Fibroblast of lung (primary cell): ENCODE measurements around the gene AQP2. TPM values are rescaled to one million over a fixed set of nuclear protein-coding genes. Genes with fewer than 3 reads are reported as not detected.

ENCODE experiments used
- DNase-seq, 2 donors: peaks; one replicate each; pipeline versions ENCODE4 v3.0.0 to v3.0.0-alpha.2; 2010; ENCODE audit warnings: low read depth in 2 of 2
- H2AFZ ChIP-seq: 2 replicates; pipeline ENCODE4 v1.5.1; 2012; ENCODE audit warnings: low read length, control low read depth, inconsistent platforms
- H3K27ac ChIP-seq: 2 replicates; pipeline ENCODE4 v1.5.1; 2011; ENCODE audit warnings: low read length, control low read depth; ENCODE audit not compliant: insufficient read depth
- H3K27me3 ChIP-seq: 2 replicates; pipeline ENCODE4 v1.5.1; 2011; ENCODE audit warnings: mild to moderate bottlenecking, low read length; ENCODE audit not compliant: control insufficient read depth, insufficient read depth
- H3K36me3 ChIP-seq: 2 replicates; pipeline ENCODE4 v1.5.1; 2011; ENCODE audit warnings: low read length; ENCODE audit not compliant: control insufficient read depth, insufficient read depth
- H3K4me1 ChIP-seq: 2 replicates; pipeline ENCODE4 v1.5.1; 2011; ENCODE audit warnings: low read length; ENCODE audit not compliant: control insufficient read depth, insufficient read depth; ENCODE audit errors: extremely low read depth
- H3K4me2 ChIP-seq: 2 replicates; pipeline ENCODE4 v1.5.1; 2011; ENCODE audit warnings: low read length, control low read depth; ENCODE audit not compliant: insufficient read depth; ENCODE audit errors: extremely low read depth
- H3K4me3 ChIP-seq, 4 experiments: fragments of 200-600 bp in 1 of 4; sonication (generic) in 1 of 4; replicated peaks in 1 of 4; 2 replicates each; pipeline ENCODE4 v1.5.1; 2011 to 2016; ENCODE audit warnings: low read length in 4 of 4, low read depth in 3 of 4, mild to moderate bottlenecking in 3 of 4, control low read depth in 2 of 4, inconsistent platforms in 1 of 4, mixed read lengths in 1 of 4; ENCODE audit not compliant: insufficient read depth in 1 of 4; ENCODE audit errors: control extremely low read depth in 1 of 4
- H3K79me2 ChIP-seq: 2 replicates; pipeline ENCODE4 v1.5.1; 2012; ENCODE audit warnings: mild to moderate bottlenecking, low read length, inconsistent platforms; ENCODE audit not compliant: control insufficient read depth, insufficient read depth
- H3K9ac ChIP-seq: 2 replicates; pipeline ENCODE4 v1.5.1; 2011; ENCODE audit warnings: mild to moderate bottlenecking, low read length, control low read depth; ENCODE audit not compliant: insufficient read depth
- H3K9me3 ChIP-seq: 2 replicates; pipeline ENCODE4 v1.5.1; 2012; ENCODE audit warnings: low read depth, low read length; ENCODE audit not compliant: control insufficient read depth, insufficient read depth
- H4K20me1 ChIP-seq: 2 replicates; pipeline ENCODE4 v1.5.1; 2011; ENCODE audit warnings: low read length; ENCODE audit not compliant: control insufficient read depth, insufficient read depth; ENCODE audit errors: extremely low read depth
- EZH2 ChIP-seq: IDR thresholded peaks from 2 replicates; pipeline ENCODE4 v1.5.1; 2012; ENCODE audit warnings: low read length, control low read depth, mild to moderate bottlenecking; ENCODE audit errors: missing control alignments
- polyA plus RNA-seq, 2 donors: library from polyadenylated mRNA; depleted of rRNA in 1 of 2; stranded (reverse) in 1 of 2; unstranded in 1 of 2; fragments of >200 nt; gene quantifications; 2 replicates each; pipeline ENCODE4 v1.2.1, GENCODE V29; 2011 to 2012; ENCODE audit warnings: missing spikeins in 1 of 2
- total RNA-seq: library from RNA; depleted of rRNA; stranded (reverse); fragments of >200 nt; gene quantifications from 2 replicates; pipeline ENCODE4 v1.2.1, GENCODE V29; 2014
- TF ChIP-seq, protein P1 (sequence below), 2 donors: IDR thresholded peaks in 1 of 2; conservative IDR thresholded peaks in 1 of 2; 1 replicate in 1 of 2; 2 replicates in 1 of 2; pipeline ENCODE4 v1.5.1; 2011 to 2012; ENCODE audit warnings: low read length in 2 of 2, control low read depth in 1 of 2, inconsistent platforms in 1 of 2, low read depth in 1 of 2, mild to moderate bottlenecking in 1 of 2

Gene AQP2
- total and polyA plus RNA-seq, 2 donors (not counting 1 experiment from before 2014, with no cell fraction given), result not detected

GRCh38 chr12:49954863-49955830 is 4.6 kb downstream of the AQP2 start:
- H3K4me2 ChIP-seq, result no peak overlapping the region
- TF ChIP-seq EZH2, result peak; percentile 31
- TF ChIP-seq, protein P1, sequence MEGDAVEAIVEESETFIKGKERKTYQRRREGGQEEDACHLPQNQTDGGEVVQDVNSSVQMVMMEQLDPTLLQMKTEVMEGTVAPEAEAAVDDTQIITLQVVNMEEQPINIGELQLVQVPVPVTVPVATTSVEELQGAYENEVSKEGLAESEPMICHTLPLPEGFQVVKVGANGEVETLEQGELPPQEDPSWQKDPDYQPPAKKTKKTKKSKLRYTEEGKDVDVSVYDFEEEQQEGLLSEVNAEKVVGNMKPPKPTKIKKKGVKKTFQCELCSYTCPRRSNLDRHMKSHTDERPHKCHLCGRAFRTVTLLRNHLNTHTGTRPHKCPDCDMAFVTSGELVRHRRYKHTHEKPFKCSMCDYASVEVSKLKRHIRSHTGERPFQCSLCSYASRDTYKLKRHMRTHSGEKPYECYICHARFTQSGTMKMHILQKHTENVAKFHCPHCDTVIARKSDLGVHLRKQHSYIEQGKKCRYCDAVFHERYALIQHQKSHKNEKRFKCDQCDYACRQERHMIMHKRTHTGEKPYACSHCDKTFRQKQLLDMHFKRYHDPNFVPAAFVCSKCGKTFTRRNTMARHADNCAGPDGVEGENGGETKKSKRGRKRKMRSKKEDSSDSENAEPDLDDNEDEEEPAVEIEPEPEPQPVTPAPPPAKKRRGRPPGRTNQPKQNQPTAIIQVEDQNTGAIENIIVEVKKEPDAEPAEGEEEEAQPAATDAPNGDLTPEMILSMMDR (conservative IDR thresholded peaks at IDR 0.05 in 1 of 2, IDR thresholded peaks at IDR 0.05 in 1 of 2; ENCODE audit: low read depth in 1 of 2, low read length in 2 of 2), result no peak

GRCh38 chr12:49955899-49956662 is 5.5 kb downstream of the AQP2 start:
- peak; percentile 41 for TF ChIP-seq EZH2
- TF ChIP-seq, protein P1 (conservative IDR thresholded peaks at IDR 0.05 in 1 of 2, IDR thresholded peaks at IDR 0.05 in 1 of 2; ENCODE audit: low read depth in 1 of 2, low read length in 2 of 2), result no peak
- Histone ChIP-seq H3K9me3 (no peaks in the 10 kb centered on the region), H4K20me1 (no peaks in the 10 kb centered on the region), H3K4me3 (no peak overlapping the region), H3K27me3 (peaks cover 77% of the 10 kb centered on the region), H3K9ac (no peak overlapping the region), H3K27ac (no peak overlapping the region), H3K36me3 (no peaks in the 10 kb centered on the region), H3K4me1 (no peaks in the 10 kb centered on the region), H3K79me2 (no peaks in the 10 kb centered on the region), H2AFZ (no peak overlapping the region), H3K4me2 (no peak overlapping the region)
- no peak for DNase-seq

More at GRCh38 chr12:49954863-49955830, 4.6 kb downstream of the AQP2 start:
- no peak overlapping the region for H2AFZ ChIP-seq
- H3K27me3 ChIP-seq, result peaks cover 71% of the 10 kb centered on the region
- no peak overlapping the region for H3K27ac ChIP-seq
- no peak overlapping the region for H3K9ac ChIP-seq
- no peak overlapping the region for H3K4me3 ChIP-seq
- H3K79me2 ChIP-seq, result no peaks in the 10 kb centered on the region
- no peaks in the 10 kb centered on the region for H4K20me1 ChIP-seq
- no peaks in the 10 kb centered on the region for H3K36me3 ChIP-seq
- no peaks in the 10 kb centered on the region for H3K4me1 ChIP-seq
- no peaks in the 10 kb centered on the region for H3K9me3 ChIP-seq
- no peak for DNase-seq
